GM12874 (cell line): ENCODE measurements around the gene PRSS48.

ENCODE experiments used
- TF ChIP-seq, protein P1 (sequence below): IDR thresholded peaks from 2 replicates; pipeline ENCODE4 v1.5.1; 2011; ENCODE audit warnings: low read depth, mild to moderate bottlenecking, control low read depth, low read length, moderate library complexity; ENCODE audit not compliant: insufficient read depth

PRSS48 gene

DNA sequence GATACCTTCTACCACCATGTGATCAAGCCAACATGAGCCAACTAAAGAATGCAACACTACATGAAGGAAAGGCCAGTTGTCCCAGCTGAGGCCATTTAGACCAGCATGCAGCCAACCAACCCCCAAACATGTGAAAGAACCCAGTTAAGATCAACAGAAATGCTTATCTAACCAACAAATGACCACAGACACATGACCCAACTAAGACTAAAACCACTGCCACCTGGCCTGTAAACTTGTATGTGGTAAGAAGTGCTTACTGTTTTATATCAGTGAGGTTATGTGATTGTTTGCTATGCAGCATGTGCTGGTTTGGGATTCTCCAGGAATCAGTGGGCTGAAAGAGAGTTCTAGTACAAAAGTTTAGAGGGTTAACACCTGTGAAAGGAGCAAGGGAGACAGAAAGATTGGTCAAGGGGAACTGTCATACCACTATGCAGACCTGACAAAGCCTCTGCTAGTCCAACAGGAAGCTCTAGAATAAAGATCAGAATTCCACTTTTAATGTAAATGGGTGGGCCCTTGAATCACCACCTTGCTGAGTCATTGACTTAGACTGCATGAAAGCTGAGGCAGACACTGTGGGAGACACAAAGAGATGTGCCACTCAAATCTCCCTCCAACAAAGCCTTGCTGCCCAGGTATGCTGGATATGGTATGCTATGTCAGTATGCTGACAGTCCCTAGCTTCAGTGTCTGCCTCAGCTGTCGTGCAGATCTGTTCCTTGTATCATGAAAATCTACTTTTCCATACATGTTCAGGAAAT lies 54.5 kb downstream of the PRSS48 start:
- TF ChIP-seq, protein P1, sequence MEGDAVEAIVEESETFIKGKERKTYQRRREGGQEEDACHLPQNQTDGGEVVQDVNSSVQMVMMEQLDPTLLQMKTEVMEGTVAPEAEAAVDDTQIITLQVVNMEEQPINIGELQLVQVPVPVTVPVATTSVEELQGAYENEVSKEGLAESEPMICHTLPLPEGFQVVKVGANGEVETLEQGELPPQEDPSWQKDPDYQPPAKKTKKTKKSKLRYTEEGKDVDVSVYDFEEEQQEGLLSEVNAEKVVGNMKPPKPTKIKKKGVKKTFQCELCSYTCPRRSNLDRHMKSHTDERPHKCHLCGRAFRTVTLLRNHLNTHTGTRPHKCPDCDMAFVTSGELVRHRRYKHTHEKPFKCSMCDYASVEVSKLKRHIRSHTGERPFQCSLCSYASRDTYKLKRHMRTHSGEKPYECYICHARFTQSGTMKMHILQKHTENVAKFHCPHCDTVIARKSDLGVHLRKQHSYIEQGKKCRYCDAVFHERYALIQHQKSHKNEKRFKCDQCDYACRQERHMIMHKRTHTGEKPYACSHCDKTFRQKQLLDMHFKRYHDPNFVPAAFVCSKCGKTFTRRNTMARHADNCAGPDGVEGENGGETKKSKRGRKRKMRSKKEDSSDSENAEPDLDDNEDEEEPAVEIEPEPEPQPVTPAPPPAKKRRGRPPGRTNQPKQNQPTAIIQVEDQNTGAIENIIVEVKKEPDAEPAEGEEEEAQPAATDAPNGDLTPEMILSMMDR: no peak

DNA sequence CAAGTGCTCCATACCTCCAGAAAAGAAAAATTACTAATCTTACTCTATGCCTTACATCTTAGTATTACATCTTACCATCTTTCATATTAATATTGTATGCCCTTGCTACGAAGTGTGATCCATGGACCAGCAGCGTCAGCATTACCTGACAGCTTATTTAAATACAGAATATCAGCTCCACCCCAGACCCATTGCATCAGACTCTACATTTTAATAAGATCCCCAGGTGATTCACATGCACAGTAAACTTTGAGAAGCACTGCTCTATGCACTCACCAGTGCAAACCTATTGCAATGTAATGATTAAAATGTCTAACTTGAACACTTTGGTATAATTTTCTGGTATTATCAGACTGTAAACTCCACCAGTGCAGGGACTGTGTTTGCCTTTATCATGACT lies 62.5 kb downstream of the PRSS48 start:
- TF ChIP-seq, protein P1: no peak

DNA sequence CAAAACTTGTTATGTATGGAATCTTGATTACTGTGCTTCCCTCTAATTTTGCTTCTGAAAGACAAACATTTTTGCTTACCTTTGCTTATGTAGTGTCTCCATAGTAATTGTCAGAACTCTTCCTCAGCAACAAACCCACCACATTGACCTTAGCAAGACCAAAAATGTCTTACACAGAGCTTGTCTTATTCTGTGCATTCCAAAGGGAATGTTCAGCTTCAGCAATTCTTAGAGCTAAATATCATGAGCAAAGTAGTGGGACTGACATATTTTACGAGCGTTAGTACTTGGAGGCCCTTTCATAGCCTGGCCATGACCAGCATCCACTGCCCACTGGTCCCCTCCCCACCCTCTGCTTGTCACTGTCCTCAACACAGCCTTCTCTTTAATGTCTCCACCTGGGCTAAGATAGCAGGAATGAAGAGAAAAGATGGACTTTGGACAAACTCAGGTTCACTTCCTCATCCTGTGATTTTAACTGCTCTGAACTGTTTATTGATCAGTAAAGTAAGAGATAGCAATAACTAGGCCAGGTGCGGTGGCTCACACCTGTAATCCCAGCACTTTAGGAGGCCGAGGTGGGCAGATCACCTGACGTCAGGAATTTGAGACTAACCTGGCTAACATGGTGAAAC lies 63.9 kb downstream of the PRSS48 start:
- TF ChIP-seq, protein P1: no peak
